Coronary artery (tissue), 2 donors: Measurements from ENCODE around the gene TTLL9.

Source experiments
- DNase-seq: peaks from one replicate; pipeline ENCODE4 v3.0.0-alpha.2; 2017; ENCODE audit warnings: low spot score
- H3K27ac ChIP-seq, 2 donors: fragments of 200-600 bp; sonication (generic); one replicate each; pipeline ENCODE4 v1.5.1; 2016 to 2019
- H3K4me3 ChIP-seq: fragments of 200-600 bp; sonication (generic); 2 replicates; pipeline ENCODE4 v1.5.1; 2016; ENCODE audit warnings: mild to moderate bottlenecking, moderate library complexity
- TF ChIP-seq, protein P1 (sequence below): fragments of 200-600 bp; sonication (generic); IDR thresholded peaks from one replicate; pipeline ENCODE4 v1.5.1; 2019; ENCODE audit warnings: antibody characterized with exemption

The TTLL9 gene

DNA sequence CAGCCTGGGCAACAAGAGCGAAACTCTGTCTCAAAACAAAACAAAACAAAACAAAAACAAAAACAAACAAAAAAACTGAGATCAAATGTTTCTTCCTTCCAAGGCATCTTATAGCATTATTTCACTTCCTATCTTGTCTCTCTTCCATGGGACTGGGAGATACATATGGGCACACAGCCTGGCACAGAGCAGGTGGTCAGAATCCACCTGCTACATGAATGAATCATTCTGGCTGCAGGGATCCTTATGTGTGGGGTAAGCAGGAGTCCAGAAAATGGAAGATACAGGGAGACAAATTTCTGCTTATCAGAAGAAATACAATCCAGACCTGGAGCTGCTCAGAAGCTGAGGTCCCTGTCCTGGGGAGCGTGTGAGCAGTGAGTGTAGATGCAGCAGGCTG is 121.7 kb downstream of the TTLL9 start:
- Histone ChIP-seq H3K27ac (no peak overlapping the region), H3K4me3 (no peak overlapping the region)
- DNase-seq, result no peak
- TF ChIP-seq, protein P1, sequence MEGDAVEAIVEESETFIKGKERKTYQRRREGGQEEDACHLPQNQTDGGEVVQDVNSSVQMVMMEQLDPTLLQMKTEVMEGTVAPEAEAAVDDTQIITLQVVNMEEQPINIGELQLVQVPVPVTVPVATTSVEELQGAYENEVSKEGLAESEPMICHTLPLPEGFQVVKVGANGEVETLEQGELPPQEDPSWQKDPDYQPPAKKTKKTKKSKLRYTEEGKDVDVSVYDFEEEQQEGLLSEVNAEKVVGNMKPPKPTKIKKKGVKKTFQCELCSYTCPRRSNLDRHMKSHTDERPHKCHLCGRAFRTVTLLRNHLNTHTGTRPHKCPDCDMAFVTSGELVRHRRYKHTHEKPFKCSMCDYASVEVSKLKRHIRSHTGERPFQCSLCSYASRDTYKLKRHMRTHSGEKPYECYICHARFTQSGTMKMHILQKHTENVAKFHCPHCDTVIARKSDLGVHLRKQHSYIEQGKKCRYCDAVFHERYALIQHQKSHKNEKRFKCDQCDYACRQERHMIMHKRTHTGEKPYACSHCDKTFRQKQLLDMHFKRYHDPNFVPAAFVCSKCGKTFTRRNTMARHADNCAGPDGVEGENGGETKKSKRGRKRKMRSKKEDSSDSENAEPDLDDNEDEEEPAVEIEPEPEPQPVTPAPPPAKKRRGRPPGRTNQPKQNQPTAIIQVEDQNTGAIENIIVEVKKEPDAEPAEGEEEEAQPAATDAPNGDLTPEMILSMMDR, result no peak
